GM19099 (cell line): Measurements from ENCODE around the gene ITIH6.

Source experiments
- POLR2A ChIP-seq: IDR thresholded peaks from 3 replicates; pipeline ENCODE4 v1.6.1; 2011; ENCODE audit warnings: low read depth; ENCODE audit not compliant: insufficient read length; ENCODE audit errors: extremely low read depth

The ITIH6 gene

DNA sequence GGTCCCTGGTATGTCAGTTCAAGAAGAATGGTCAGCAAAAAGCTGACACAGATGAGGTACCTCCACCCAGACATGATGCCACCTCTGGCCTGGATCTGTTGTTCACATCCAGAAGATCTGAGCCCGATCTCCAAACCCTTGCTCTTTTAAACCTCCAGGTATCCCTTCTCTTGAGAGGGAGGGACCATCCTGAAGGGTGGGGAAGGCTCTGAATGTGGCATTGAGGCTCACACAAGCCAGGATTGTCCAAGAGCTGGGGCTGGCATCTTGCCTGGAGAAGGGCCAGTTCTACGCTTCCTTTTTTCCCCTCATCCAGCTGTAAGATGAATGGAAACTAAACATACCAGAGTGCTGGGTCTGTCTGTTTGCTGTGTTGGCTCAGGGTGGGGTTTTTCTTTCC lies at the start of gene ITIH6:
TSS of gene ITIH6 (minus strand) at position 119 of the 400 bp plus-strand sequence. CDS start at position 74, 45 bp downstream.
- TF ChIP-seq POLR2A: no peak

DNA sequence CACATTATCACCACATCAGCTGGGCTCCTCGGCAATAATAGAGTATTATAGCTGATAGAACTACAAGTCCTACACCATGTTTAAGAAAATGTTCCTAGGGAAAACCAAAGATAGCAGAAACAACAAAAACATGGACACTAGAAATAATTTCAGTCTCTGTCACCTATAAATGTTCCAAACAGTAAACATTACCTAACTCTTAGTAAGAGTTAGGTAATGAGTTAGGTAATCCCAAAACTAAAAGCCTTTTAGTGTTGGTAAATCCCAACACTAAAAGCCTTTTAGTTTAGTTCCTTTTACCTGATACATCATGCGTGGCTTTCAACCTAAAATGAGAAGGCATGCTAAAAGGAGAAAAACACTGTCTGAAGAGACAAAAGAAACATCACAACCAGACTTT lies 45.0 kb upstream of the ITIH6 start:
- no peak for TF ChIP-seq POLR2A

DNA sequence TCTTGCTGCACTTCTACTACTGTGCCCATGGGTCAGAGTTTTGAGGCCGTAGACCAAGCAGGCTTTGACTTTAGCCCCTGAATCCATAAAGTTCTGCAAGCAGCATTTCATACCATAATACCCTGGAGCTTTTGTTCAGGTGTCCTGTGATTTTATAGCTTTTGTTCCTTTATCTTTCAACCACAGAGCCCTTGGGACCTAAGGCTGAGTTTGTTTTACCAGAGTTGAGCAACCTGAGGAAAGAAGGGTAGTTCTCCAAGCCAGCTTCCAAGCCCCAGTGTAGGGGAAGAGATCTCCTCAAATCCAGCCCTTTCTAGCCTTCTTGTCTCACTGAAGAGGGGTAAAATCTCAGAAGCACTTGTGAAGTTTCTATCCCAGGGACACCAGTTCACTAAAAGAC lies 44.6 kb upstream of the ITIH6 start:
- no peak for TF ChIP-seq POLR2A

- TF ChIP-seq POLR2A: no peak
Observed at GRCh38 chrX:54838583-54838982, 40.5 kb upstream of the ITIH6 start.

- no peak for TF ChIP-seq POLR2A
Observed at GRCh38 chrX:54826598-54826997, 28.5 kb upstream of the ITIH6 start.

DNA sequence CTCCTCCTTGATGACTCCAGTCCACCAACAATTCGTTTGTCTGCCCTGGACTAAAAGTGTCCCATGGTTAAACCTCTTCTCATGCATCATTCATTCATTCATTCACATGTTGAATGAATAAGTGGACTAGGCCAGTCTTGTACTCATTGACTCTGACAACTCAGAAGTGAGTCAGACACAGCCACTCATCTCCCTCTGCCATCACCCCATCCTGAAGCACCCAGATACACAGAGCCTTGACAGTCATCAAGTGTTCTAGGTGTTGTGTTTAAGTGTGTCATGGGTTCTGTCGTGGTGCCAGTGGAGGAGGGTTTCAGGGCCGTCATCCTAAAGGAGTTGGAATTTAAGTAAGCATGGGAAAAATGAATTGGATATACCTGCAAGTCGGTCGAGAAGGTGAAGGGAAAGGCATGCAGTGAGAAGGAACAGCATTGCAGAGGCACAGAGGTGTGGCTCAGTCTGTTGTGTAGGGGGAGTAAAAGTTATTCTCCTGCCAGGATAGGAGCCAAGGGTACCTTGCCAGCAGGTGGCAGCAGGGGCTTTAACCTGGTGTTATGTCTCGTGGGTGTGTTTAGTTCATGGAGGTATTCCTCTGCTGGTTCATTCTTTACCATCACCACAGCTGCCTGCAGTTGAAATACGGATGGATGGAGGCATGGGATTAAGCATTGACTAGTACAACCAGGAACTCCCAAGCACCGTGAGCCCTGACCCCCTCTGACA lies 27.8 kb upstream of the ITIH6 start:
- TF ChIP-seq POLR2A: no peak

DNA sequence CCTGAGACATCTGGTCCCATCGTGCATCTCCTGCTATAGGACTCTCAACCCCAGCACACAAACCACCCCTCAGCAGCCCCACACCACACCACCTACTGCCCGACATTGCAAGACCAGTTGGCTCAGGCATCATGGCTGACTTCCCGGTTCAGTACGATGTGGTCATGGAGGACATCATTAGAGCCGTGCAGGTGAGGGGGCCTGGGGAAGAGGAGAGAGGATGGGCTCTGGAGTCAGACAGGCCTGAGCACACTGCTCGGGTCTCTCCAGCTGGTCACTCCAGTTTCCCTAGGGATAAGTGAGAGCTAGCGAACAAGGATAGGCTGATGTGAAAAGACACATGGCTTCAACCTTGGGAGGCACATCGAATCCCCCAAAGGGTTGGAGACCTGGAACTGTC lies 26.7 kb upstream of the ITIH6 start:
- TF ChIP-seq POLR2A: no peak

GRCh38 chrX:54824195-54824594 lies 26.1 kb upstream of the ITIH6 start:
- no peak for TF ChIP-seq POLR2A

- TF ChIP-seq POLR2A: no peak
Observed at GRCh38 chrX:54821310-54821709, 23.3 kb upstream of the ITIH6 start.

GRCh38 chrX:54820737-54821136 lies 22.7 kb upstream of the ITIH6 start:
- TF ChIP-seq POLR2A: no peak

DNA sequence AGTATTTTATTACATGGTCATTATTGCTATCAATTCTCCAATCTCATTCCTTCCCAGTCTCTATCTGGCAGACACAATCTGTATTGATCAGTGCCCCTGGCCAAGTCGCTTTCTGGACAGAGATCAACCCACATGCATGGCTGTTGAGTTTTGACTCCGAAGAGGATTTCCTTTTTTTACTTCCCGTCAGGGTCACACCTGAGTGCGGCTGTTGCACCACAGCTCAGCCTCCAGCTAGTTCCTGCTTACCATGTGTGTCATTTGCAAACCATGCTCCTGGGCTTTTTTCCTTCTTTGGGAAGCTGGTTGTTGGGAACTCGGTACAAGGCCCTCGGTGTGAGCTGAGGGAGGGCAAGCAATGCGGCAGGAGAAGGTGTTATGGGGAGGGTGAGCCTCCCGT lies 21.1 kb upstream of the ITIH6 start:
- TF ChIP-seq POLR2A: no peak

GRCh38 chrX:54818221-54818620 lies 20.2 kb upstream of the ITIH6 start:
- TF ChIP-seq POLR2A: no peak

GRCh38 chrX:54817220-54817820 lies 19.3 kb upstream of the ITIH6 start:
- no peak for TF ChIP-seq POLR2A

GRCh38 chrX:54812306-54812705 lies 14.3 kb upstream of the ITIH6 start:
- TF ChIP-seq POLR2A: no peak

DNA sequence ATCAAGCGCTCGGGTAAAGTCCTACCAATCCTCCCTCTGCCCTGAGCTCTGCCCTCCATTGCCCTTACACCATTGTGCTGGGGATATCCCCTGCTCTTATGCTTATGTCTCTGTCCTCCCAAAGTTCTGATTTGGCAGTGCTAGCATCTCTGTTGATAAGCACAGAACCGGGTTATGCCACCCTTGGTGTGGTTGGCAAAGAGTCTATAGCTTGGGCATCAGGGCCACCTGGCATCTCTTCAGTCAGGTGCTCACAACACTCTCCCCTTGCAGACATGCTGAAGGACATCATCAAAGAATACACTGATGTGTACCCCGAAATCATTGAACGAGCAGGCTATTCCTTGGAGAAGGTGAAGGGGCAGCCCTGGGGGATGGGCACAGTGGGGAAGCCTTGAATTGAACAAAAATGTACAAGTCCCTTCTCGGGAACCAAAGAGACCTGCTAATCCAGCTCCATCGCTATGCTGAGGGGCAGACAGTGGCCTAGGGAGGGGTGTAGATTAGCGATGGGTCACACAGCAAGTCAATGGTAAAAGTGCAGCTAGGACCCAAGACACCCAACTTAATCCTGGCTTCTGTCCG lies 13.3 kb upstream of the ITIH6 start:
- no peak for TF ChIP-seq POLR2A

GRCh38 chrX:54810532-54810931 lies 12.5 kb upstream of the ITIH6 start:
- no peak for TF ChIP-seq POLR2A
